NCI-H128 (cell line): ENCODE results near the gene ZNF865.

Experiments
- DNase-seq: peaks from one replicate; lab custom pipeline; 2025; ENCODE audit not compliant: unreplicated experiment; lab: John Stamatoyannopoulos, UW

The ZNF865 gene

DNA sequence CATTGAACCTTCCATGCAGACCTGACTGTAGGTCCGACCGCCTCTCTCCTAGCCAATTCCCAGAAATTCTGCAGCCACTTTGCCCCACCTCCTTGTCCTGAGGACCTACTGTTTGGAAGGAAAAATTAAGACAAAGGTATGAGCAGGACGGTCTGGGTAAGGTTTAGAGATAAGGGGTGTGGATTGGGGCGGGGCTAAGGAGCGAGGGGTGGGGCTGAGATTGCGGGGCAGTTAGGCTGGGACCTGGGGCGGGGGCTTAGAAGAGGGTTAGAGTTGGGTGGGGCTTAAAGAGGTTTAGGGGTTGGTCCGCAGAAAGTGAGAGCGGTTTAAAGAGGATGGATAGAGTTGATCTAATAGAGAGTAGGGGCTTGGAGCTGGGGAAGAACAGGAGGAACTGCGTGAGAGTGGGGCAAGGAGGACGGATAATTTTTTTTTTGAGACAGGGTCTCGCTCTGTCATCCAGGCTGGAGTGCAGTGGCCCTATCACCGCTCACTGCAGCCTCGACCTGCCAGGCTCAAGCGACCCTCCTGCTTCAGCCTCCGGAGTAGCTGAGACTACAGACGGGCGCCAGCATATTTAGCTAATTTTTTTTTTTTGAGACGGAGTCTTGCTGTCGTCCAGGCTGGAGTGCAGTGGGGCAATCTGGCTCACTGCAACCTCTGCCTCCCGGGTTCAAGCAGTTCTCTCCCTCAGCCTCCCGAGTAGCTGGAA, 1.7 kb upstream of the ZNF865 start:
- no peak for DNase-seq

DNA sequence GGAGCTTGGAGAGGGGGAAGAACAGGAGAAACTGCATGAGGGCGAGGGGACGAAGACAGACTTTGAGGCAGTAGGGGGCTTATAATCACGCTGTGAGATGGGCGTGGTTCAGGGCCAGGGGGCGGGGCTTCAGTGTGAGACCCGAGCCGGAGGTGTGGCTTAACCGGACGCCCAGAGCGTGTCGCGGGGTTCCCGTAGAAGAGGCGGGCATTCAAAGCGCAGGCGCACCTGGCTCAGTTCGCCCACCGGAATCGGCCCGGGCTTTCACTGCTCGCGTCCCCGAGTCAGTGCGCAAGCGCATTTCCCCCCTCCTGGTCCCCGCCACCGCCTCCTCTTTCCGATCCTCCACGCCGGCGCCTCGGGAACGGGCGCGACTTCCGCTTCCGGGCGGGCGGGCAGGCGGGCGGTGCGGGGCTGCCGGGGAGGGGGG, 225 bp upstream of the ZNF865 start:
- peak; percentile 96 for DNase-seq

DNA sequence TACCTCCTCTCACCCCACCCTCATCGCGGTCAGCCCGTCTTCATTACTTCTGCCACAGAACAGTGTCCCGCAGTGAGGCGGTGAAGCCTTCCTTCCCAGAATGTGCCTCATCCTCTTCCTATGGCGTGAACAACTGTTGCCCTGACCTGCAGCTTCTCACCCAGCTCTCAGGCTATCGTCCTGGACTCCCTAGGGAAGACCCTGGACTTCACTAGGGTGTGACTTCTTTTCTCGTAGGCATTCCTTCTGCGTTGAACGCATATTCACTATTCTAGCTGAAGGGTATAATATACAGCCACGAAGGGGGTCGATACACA, 982 bp downstream of the ZNF865 start:
- no peak for DNase-seq

DNA sequence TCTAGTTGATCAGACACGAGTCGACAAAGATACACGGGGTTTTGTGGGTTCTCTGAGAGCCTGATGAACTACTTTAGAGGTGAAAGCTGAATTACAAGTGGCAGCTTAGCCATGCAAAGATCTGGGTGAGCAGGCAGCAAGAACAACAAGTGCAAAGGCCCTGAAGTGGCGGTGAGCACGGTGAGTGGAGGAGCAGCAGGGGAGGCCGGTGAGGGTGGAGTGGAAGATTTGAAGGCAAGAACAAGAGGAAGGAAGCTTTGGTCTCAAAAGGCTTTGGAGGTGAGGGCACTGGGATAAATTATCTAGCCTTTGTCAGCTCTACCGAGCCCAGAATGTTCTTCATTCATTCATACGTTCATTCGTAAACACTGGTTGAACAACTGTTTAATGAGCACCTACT, 1.4 kb downstream of the ZNF865 start:
- DNase-seq: no peak

DNA sequence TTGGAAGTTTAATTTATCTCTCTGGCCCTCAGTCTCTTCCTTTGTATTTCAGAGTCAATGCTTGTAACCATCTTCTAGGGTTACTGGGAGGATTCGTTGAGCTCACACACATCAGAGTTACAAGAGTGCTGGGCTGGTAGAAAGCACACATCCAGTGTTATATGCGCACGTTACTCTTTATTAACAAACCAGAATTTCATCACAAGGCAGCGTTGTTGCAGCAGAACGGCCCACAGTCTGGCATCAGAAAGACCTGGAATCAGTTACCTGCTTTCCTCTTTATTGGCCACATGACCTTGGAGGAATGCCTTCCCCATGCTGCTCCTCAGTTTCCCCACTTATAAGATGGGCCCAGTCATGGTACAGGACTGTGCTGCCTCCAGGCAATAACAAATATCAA, 3.9 kb downstream of the ZNF865 start:
- DNase-seq: no peak

DNA sequence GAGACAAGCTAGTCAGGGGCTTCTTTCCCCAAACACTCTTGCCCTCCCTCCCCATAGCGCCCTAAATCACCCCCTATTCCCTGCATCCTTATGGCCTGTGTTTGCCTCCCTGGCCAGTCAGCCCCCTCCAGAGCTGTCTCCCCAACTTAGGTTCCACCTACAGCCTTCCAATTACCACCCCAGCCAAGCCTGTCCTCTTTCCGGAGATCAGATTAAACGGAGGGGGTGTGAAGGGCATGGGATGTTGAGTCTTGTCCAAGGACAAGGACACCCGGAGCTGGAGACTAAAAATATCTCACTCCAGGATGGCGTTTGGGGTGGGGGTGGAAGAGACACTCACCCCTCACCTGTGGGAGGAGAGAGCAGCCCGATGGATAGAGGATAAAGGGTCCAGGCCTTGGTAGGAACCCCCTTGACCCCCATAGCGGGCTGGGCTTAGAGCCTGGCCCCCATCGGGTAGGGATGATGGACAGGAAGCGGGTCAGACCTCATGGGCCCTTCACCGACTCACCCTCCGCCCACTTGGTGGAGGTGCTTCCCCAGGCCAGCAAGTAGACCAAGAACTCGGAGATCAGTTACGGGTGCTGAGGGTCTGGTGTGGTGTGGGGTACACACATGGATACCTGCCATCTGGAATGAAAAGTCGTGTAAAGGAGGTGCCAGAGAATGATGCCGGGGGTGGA, 6.0 kb downstream of the ZNF865 start:
- DNase-seq: no peak

DNA sequence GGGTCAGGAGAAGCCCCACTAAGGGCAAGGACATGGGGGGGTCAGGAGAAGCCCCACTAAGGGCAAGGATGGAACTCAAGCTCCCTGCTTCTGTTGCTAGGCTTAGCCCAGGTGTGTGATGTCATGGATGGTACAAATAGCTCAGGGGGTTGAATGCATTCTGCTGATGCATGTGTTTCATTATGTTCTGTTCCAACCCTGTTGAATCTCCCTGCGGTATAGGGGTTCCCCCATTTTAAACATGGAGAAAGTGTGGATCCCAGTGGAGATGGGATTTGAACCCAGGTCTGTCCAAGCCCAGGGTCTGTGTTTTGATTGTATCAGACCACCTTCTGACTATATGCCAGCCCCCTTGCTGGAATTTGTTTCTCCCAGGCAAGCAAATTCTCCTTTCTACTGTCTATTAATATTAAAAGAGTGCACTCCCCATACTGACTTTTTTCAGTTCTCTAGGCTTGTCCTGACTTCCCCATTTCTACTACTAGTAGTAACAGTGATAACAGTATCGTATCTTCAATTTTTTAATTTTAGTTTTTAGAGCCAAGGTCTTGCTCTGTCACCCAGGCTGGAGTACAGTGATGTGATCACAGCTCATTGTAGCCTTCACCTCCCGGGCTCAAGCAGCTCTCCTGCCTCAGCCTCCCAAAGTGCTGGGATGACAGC, 6.7 kb downstream of the ZNF865 start:
- no peak for DNase-seq

DNA sequence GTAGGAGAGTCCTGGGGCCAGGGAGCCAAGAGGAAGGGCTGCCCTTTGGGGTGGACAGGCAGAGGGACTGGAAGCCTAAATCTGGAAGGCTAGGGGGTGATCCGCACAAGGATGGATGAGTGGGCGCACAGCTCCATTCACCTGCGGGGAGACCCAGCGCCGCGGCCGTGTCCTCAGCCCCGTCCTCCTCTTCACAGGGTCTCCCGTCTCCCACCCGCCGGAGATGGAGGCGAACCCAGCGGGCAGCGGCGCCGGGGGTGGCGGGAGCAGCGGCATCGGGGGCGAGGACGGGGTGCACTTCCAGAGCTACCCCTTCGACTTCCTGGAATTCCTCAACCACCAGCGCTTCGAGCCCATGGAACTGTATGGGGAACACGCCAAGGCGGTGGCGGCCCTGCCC, 7.9 kb downstream of the ZNF865 start:
- DNase-seq: no peak

DNA sequence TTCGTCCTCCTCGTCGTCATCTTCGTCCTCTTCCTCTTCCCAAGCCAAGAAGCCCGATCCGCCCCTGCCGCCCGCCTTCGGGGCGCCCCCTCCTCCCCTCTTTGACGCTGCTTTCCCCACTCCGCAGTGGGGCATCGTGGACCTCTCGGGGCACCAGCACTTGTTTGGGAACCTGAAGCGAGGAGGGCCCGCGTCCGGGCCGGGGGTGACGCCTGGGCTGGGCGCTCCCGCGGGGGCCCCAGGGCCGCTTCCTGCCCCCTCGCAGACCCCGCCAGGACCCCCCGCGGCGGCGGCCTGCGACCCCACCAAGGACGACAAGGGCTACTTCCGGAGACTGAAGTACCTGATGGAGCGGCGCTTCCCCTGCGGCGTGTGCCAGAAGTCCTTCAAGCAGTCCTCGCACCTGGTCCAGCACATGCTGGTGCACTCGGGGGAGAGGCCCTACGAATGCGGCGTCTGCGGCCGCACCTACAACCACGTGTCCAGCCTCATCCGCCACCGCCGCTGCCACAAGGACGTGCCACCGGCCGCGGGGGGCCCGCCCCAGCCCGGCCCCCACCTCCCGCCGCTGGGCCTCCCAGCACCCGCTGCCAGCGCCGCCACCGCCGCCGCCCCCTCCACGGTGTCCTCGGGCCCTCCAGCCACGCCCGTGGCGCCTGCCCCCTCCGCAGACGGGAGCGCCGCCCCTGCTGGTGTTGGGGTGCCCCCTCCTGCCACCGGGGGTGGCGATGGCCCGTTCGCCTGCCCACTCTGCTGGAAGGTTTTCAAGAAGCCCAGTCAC, 8.7 kb downstream of the ZNF865 start:
- no peak for DNase-seq

DNA sequence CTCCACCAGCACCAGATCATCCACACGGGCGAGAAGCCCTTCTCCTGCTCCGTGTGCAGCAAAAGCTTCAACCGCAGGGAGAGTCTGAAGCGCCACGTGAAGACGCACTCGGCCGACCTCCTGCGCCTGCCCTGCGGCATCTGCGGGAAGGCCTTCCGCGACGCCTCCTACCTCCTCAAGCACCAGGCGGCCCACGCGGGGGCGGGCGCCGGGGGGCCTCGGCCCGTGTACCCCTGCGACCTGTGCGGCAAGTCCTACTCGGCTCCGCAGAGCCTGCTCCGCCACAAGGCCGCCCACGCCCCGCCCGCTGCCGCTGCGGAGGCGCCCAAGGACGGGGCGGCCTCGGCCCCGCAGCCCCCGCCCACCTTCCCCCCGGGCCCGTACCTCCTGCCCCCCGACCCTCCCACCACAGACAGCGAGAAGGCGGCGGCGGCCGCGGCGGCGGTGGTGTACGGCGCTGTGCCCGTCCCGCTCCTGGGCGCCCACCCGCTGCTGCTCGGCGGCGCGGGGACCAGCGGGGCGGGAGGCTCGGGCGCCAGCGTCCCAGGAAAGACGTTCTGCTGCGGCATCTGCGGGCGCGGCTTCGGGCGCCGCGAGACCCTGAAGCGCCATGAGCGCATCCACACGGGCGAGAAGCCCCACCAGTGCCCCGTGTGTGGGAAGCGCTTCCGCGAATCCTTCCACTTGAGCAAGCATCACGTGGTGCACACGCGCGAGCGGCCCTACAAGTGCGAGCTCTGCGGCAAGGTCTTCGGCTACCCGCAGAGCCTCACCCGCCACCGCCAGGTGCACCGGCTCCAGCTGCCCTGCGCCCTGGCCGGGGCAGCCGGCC, 9.5 kb downstream of the ZNF865 start:
- DNase-seq: no peak

DNA sequence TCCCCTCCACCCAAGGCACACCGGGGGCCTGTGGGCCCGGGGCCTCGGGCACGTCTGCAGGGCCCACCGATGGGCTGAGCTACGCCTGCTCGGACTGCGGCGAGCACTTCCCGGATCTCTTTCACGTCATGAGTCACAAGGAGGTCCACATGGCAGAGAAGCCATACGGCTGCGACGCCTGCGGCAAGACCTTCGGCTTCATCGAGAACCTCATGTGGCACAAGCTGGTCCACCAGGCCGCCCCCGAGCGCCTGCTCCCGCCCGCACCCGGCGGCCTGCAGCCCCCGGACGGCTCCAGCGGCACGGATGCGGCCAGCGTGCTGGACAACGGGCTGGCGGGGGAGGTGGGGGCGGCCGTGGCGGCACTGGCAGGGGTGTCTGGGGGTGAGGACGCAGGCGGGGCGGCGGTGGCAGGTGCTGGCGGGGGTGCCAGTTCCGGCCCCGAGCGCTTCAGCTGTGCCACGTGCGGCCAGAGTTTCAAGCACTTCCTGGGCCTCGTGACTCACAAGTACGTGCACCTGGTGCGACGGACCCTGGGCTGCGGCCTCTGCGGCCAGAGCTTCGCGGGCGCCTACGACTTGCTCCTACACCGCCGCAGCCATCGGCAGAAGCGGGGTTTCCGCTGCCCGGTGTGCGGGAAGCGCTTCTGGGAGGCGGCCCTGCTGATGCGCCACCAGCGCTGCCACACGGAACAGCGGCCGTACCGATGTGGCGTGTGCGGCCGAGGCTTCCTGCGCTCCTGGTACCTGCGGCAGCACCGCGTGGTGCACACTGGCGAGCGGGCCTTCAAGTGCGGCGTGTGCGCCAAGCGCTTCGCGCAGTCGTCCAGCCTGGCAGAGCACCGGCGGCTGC, 10.3 kb downstream of the ZNF865 start:
- no peak for DNase-seq

DNA sequence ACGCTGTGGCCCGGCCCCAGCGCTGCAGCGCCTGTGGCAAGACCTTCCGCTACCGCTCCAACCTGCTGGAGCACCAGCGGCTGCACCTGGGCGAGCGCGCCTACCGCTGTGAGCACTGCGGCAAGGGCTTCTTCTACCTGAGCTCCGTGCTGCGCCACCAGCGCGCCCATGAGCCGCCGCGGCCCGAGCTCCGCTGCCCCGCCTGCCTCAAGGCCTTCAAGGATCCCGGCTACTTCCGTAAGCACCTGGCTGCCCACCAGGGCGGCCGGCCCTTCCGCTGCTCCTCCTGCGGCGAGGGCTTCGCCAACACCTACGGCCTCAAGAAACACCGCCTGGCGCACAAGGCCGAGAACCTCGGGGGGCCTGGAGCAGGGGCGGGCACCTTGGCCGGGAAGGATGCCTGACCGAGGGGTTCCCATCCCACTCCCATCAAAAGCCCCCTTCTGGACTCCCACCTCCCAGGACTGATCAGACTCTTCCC, 11.0 kb downstream of the ZNF865 start:
- DNase-seq: no peak

DNA sequence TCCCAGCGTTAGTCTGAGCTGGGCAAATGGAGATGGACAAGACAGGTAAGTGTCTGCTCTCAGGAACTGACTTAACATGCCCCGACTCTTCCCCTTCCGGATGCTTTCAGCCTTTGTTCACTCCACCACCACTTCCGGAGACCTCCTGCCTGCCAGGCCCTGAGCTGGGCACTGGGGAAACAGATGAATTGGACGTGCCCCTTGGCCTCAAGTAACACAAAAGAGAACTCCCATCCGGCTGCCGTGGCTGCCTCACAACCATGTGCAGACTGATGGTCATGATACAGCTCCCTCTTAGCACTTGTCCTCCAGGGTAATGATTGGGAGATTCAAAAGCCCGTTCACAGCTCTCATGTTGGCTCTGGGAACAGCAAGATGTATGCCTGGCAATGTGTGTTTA, 12.0 kb downstream of the ZNF865 start:
- DNase-seq: no peak

DNA sequence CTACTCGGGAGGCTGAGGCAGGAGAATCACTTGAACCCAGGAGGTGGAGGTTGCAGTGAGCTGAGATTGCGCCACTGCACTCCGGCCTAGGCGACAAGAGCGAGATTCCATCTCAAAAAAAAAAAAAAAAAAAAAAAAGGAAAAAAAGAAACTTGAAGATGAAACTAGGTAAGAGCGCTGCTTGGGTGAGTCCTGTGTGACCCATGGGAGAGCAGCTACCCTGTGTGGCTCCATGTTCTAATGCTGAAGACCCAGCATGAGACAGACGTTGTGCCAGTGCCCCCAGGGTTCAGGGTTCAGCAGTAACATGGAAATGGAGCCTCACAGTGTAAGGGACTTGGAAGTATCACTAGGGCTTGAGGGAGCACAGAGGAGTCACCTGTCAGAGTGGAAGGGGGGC, 13.0 kb downstream of the ZNF865 start:
- no peak for DNase-seq

DNA sequence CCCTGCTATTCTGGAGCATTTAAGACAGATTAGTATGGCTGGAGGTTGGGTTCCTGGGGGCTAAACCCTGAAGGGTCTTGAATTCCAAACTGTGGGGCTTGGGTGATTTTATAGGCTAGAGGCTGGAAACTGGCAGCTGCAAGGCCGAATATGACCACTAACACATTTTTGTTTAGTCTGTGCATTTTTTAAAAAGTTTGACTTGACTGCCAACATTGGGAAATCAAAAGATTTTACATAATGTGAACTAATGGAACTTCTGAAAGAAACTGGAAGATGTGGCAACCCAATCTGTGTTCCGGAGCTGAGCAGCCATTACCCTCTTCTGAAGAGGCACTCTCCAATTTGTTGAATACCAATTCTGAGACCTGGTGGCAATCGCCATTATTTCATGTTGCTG, 13.8 kb downstream of the ZNF865 start:
- no peak for DNase-seq

DNA sequence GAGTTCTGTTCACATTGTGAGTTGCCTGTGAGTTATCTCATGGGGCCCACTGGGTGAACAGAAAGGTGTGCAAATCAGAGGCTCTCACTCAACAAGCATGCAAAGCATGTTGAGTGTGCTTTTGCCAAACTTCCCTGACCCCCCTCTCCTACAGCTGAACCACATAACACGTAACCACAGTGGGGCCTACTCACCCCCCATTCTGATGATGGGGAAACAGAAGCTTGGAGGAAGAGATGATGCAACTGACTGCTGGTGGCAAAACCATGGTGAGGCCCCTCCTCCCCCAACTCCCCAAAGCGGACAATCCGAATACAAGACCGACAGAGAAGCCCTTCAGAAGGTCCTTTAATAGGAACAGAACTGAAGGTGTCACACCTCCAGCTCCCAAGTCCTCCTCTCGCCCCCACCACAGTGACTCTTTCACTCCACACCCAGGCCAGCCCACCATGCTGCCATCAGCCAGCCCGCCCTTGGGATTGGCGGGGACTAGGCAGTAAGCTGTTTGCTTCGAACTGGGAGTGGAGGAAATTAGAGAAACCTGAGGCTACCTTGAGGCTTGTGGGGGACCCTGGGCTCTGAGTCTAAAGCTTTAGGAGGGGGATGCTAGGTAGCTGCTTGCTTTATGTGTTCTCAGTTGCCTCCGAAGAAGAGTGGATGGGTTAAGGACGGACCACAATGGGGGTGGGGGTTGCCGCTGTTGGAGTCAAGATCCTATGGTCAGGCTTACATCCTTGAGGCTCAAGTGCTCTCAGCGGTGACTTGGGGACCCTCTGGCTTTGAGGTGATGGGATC, 15.2 kb downstream of the ZNF865 start:
- DNase-seq: no peak

DNA sequence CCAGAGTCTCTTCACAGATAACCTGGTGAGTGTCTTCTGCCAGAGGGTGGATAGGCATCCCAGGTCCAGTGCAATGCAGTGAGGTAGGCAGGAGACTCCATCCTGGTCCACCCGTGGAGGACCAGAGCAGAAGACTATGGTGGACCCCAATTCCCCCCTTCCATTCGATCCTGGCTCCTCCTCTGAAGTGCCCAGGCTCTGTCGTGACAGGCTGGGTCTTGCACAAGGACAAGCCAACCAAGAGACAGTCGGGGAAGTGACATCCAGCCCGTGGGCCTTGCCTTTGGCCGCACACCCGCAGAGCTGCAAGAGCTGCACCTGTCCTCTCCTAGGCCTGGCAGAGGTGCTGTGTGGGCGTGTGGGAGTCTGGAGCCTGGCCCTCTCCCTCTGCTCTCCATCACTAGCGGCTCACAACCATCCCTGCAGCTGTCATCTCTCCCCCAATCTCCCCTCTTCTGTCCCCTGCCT, 15.8 kb downstream of the ZNF865 start:
- no peak for DNase-seq

DNA sequence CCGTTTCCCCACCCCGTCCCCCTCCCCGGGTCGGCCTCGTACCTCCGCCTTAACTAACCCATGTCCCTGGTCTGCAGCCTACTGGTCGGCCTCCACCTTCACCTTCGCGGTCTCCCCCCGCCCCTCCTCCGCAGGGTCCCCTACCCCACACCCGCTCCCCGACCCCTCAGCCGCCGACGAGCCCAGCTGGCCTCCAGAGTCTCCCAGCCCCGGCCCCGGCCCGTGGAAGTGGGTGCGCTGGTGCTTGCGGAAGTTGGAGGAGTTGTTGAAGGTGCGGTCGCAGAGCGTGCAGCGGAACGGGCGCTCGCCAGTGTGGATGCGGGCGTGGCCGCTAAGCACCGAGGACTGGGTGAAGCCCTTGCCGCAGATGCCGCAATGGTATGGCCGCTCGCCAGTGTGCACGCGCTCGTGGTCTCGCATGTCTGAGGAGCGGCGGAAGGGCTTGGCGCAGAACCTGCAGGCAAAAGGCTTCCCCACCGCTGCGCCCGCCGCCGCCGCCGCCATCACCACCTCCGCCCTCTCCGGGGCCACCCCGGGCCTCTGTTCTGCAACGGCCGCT, 16.3 kb downstream of the ZNF865 start:
- no peak for DNase-seq
